Panc1 (cell line): ENCODE results near the gene FBXW4. TPM values are rescaled to one million over a fixed set of nuclear protein-coding genes. Genes with fewer than 3 reads are reported as not detected.

Experiments used
- ATAC-seq: fragments of 200-7000 bp; cut with Tn5 transposase; 2 replicates; pipeline ENCODE4 v1.9.1; 2020; ENCODE audit warnings: mild to moderate bottlenecking, moderate library complexity
- BruUV-seq: library from RNA; stranded (reverse); fragments of 400-500 nt; replicated peaks from 2 replicates; lab custom pipeline; 2021; lab: Mats Ljungman, UMichigan
- CTCF ChIA-PET: fragments of 300-600 bp; sonication (Branson Sonifier 250); formaldehyde crosslinking; loops from one replicate; lab custom pipeline; 2022; ENCODE audit warnings: antibody characterized with exemption; lab: Charles Lee
- POLR2A ChIA-PET: fragments of 300-600 bp; sonication (Branson Sonifier 250); formaldehyde crosslinking; loops from one replicate; lab custom pipeline; 2022; ENCODE audit warnings: antibody characterized with exemption; lab: Charles Lee
- DNase-seq: peaks from one replicate; pipeline ENCODE4 v3.0.0-alpha.2; 2010; ENCODE audit warnings: low read depth, low spot score
- H3K27ac ChIP-seq: 2 replicates; pipeline ENCODE4 v1.5.1; 2011; ENCODE audit warnings: mild to moderate bottlenecking, low read length, inconsistent platforms
- H3K27me3 ChIP-seq: fragments of 200-500 bp; sonication (Bioruptor generic); 2 replicates; pipeline ENCODE4 v1.6.0; 2014; ENCODE audit warnings: low read length, inconsistent platforms; ENCODE audit not compliant: control insufficient read depth, insufficient read depth
- H3K36me3 ChIP-seq: fragments of 200-500 bp; sonication (Bioruptor generic); 2 replicates; pipeline ENCODE4 v1.5.1; 2014; ENCODE audit warnings: inconsistent platforms, mild to moderate bottlenecking, low read length, moderate library complexity; ENCODE audit not compliant: control insufficient read depth, insufficient read depth
- H3K4me1 ChIP-seq: 2 replicates; pipeline ENCODE4 v1.5.1; 2011; ENCODE audit warnings: inconsistent platforms, mild to moderate bottlenecking, low read length, moderate library complexity; ENCODE audit not compliant: control insufficient read depth, insufficient read depth
- H3K4me3 ChIP-seq, 2 experiments: 2 replicates each; pipeline ENCODE4 v1.5.1; 2011 to 2012; ENCODE audit warnings: low read depth in 2 of 2, low read length in 2 of 2, mild to moderate bottlenecking in 2 of 2, inconsistent platforms in 1 of 2, moderate library complexity in 1 of 2
- H3K9me3 ChIP-seq: fragments of 200-500 bp; sonication (Bioruptor generic); 2 replicates; pipeline ENCODE4 v1.5.1; 2014; ENCODE audit warnings: low read depth, mild to moderate bottlenecking, inconsistent platforms, low read length, moderate library complexity; ENCODE audit not compliant: control insufficient read depth, insufficient read depth
- CTCF ChIP-seq: fragments of 450-650 bp; IDR thresholded peaks from 2 replicates; pipeline ENCODE4 v1.5.1; 2017; ENCODE audit warnings: mild to moderate bottlenecking
- POLR2AphosphoS5 ChIP-seq: IDR thresholded peaks from 2 replicates; pipeline ENCODE4 v1.6.1; 2012; ENCODE audit warnings: mild to moderate bottlenecking, low read depth, low read length, moderate library complexity
- SIN3A ChIP-seq: IDR thresholded peaks from 2 replicates; pipeline ENCODE4 v1.6.1; 2012; ENCODE audit warnings: low read depth, mild to moderate bottlenecking, low read length, moderate library complexity, borderline replicate concordance; ENCODE audit not compliant: insufficient read depth
- TCF7L2 ChIP-seq: IDR thresholded peaks from 2 replicates; pipeline ENCODE4 v1.6.1; 2011; ENCODE audit warnings: mild to moderate bottlenecking, low read depth, low read length, inconsistent platforms
- in situ Hi-C: cut with HindIII; loops from 2 replicates; pipeline ENCODE4 v1.10.0; 2016; ENCODE audit warnings: low sequenced_read_pairs, low pct_unique_long_range_greater_than_20kb
- intact Hi-C: fragments of 100-400 bp; cut with micrococcal nuclease; formaldehyde crosslinking; loops from one replicate; pipeline ENCODE4 v1.10.0; 2022; ENCODE audit not compliant: unreplicated experiment
- total RNA-seq: library from RNA; stranded (reverse); gene quantifications from one replicate; pipeline ENCODE4 v1.2.1, GENCODE V29; 2021; ENCODE audit not compliant: unreplicated experiment
- TF ChIP-seq, protein P1 (sequence below), 2 experiments: IDR thresholded peaks; 2 replicates each; pipeline ENCODE4 v1.6.1; 2011 to 2012; ENCODE audit warnings: low read depth in 2 of 2, control low read depth in 1 of 2, low read length in 1 of 2, mild to moderate bottlenecking in 1 of 2, moderate library complexity in 1 of 2; ENCODE audit not compliant: insufficient read depth in 1 of 2

The FBXW4 gene
- total RNA-seq, 1 experiment from 2014 or later = 61.5 TPM

DNA sequence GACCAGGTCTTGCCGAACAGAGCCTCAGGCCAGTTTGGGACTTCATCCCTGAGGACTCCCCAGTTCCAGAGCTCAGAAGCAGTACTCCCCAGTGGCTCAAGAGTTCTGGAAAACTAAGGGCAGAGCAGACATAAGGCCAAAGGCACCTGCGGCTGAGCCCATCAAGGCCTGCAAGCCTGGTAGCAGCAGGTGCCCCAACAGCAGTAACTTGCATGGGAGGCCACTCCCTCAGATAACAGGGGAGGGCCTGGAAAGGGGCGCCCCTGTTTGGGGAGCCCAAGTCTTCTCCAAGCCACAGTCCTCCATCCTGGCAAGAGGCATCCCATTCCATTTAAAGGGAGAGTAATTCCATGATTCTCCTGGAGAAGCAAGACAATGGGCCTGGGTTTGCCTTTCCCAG is 119.9 kb downstream of the FBXW4 start:
- intact Hi-C loops (no loop called here), in situ Hi-C loops (no loop called here)
- Histone ChIP-seq H3K4me1 (peaks cover 7% of the 10 kb centered on the region; the same call in 1 of the 2 replicates), H3K27ac (no peak overlapping the region), H3K9me3 (no peaks in the 10 kb centered on the region), H3K36me3 (no peaks in the 10 kb centered on the region), H3K4me3 (no peak overlapping the region), H3K27me3 (no peaks in the 10 kb centered on the region)
- ChIA-PET POLR2A (no interaction called here), CTCF (no interaction called here)
- no peak for TF ChIP-seq CTCF
- DNase-seq (no peak), ATAC-seq (no peak)
- no TSS peak for BruUV-seq

- in situ Hi-C loops (no loop called here), intact Hi-C loops (no loop called here)
- Histone ChIP-seq H3K9me3 (no peaks in the 10 kb centered on the region), H3K4me1 (peaks cover 7% of the 10 kb centered on the region; the same call in 1 of the 2 replicates), H3K36me3 (no peaks in the 10 kb centered on the region), H3K27me3 (no peaks in the 10 kb centered on the region), H3K27ac (no peak overlapping the region), H3K4me3 (no peak overlapping the region)
- ChIA-PET CTCF (no interaction called here), POLR2A (no interaction called here)
- TF ChIP-seq CTCF (no peak), POLR2AphosphoS5 (no peak), SIN3A (no peak), TCF7L2 (no peak)
- TF ChIP-seq, protein P1, sequence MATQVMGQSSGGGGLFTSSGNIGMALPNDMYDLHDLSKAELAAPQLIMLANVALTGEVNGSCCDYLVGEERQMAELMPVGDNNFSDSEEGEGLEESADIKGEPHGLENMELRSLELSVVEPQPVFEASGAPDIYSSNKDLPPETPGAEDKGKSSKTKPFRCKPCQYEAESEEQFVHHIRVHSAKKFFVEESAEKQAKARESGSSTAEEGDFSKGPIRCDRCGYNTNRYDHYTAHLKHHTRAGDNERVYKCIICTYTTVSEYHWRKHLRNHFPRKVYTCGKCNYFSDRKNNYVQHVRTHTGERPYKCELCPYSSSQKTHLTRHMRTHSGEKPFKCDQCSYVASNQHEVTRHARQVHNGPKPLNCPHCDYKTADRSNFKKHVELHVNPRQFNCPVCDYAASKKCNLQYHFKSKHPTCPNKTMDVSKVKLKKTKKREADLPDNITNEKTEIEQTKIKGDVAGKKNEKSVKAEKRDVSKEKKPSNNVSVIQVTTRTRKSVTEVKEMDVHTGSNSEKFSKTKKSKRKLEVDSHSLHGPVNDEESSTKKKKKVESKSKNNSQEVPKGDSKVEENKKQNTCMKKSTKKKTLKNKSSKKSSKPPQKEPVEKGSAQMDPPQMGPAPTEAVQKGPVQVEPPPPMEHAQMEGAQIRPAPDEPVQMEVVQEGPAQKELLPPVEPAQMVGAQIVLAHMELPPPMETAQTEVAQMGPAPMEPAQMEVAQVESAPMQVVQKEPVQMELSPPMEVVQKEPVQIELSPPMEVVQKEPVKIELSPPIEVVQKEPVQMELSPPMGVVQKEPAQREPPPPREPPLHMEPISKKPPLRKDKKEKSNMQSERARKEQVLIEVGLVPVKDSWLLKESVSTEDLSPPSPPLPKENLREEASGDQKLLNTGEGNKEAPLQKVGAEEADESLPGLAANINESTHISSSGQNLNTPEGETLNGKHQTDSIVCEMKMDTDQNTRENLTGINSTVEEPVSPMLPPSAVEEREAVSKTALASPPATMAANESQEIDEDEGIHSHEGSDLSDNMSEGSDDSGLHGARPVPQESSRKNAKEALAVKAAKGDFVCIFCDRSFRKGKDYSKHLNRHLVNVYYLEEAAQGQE (IDR thresholded peaks at IDR 0.05; ENCODE audit: insufficient read depth in 1 of 2, low read depth in 2 of 2, low read length in 1 of 2) = no peak
- BruUV-seq = no TSS peak
- DNase-seq (no peak), ATAC-seq (no peak)
Measured at GRCh38 chr10:101573885-101574753, 120.9 kb downstream of the FBXW4 start.
